Neural cell (in vitro differentiated cells): ENCODE results near the gene LEMD2. TPM values are rescaled to one million over a fixed set of nuclear protein-coding genes. Genes with fewer than 3 reads are reported as not detected.
A peak's percentile ranks its signal among the peaks of the same experiment; 100 is the strongest.

Source experiments
- H2AFZ ChIP-seq: fragments of 200-600, 300-800 bp; sonication (generic), shearing (Covaris generic); 2 replicates; pipeline ENCODE4 v1.6.0; 2014; ENCODE audit warnings: low read depth, mild to moderate bottlenecking, antibody characterized with exemption, low read length, moderate library complexity
- H3F3A ChIP-seq: fragments of 200-600 bp; shearing (Covaris generic); 2 replicates; pipeline ENCODE4 v1.6.1; 2016; ENCODE audit warnings: mild to moderate bottlenecking, moderate library complexity, mixed read lengths, antibody characterized with exemption, low read length; ENCODE audit not compliant: insufficient read depth, poor library complexity, severe bottlenecking
- H3K27ac ChIP-seq: fragments of 200-600, 300-800 bp; sonication (generic), shearing (Covaris generic); 2 replicates; pipeline ENCODE4 v1.5.1; 2014; ENCODE audit warnings: mild to moderate bottlenecking, low read length, moderate library complexity
- H3K27me3 ChIP-seq: fragments of 300-800, 200-600 bp; sonication (generic), shearing (Covaris generic); 2 replicates; pipeline ENCODE4 v1.6.0; 2014; ENCODE audit warnings: mild to moderate bottlenecking, low read depth, low read length, moderate library complexity; ENCODE audit not compliant: insufficient read depth
- H3K36me3 ChIP-seq: fragments of 300-800, 200-600 bp; sonication (generic), shearing (Covaris generic); 2 replicates; pipeline ENCODE4 v1.5.1; 2014; ENCODE audit warnings: mild to moderate bottlenecking, antibody characterized with exemption, low read length, moderate library complexity; ENCODE audit not compliant: insufficient read depth
- H3K4me2 ChIP-seq: fragments of 300-800, 200-600 bp; sonication (generic), shearing (Covaris generic); 2 replicates; pipeline ENCODE4 v1.6.0; 2014; ENCODE audit warnings: mild to moderate bottlenecking, low read length
- H3K4me3 ChIP-seq: fragments of 300-800, 200-600 bp; sonication (generic), shearing (Covaris generic); 2 replicates; pipeline ENCODE4 v1.5.1; 2014; ENCODE audit warnings: mild to moderate bottlenecking, low read length, moderate library complexity
- H3K79me2 ChIP-seq: fragments of 200-600 bp; shearing (Covaris generic); replicated peaks from 2 replicates; pipeline ENCODE4 v1.6.0; 2014; ENCODE audit warnings: mild to moderate bottlenecking, low read length, moderate library complexity; ENCODE audit not compliant: insufficient read depth
- H3K9ac ChIP-seq: fragments of 300-800, 200-600 bp; sonication (generic), shearing (Covaris generic); 2 replicates; pipeline ENCODE4 v1.6.1; 2016; ENCODE audit warnings: mild to moderate bottlenecking, low read length, mixed read lengths
- H3K9me2 ChIP-seq: fragments of 200-600 bp; shearing (Covaris generic); 2 replicates; pipeline ENCODE4 v1.6.1; 2016; ENCODE audit warnings: mild to moderate bottlenecking, low read length, mixed read lengths; ENCODE audit not compliant: insufficient read depth
- H3K9me3 ChIP-seq: fragments of 200-600, 300-800 bp; sonication (generic), shearing (Covaris generic); 2 replicates; pipeline ENCODE4 v1.6.1; 2016; ENCODE audit warnings: mild to moderate bottlenecking, mixed run types, low read length, moderate library complexity, mixed read lengths
- H4K20me1 ChIP-seq: fragments of 200-600 bp; shearing (Covaris generic); 2 replicates; pipeline ENCODE4 v1.6.1; 2016; ENCODE audit warnings: mild to moderate bottlenecking, mixed run types; ENCODE audit not compliant: insufficient read depth
- CTCF ChIP-seq: fragments of 450-650 bp; IDR thresholded peaks from 2 replicates; pipeline ENCODE4 v1.5.1; 2014; ENCODE audit warnings: antibody characterized with exemption, mild to moderate bottlenecking, moderate library complexity; ENCODE audit not compliant: poor library complexity, severe bottlenecking
- EP300 ChIP-seq: fragments of 450-650 bp; conservative IDR thresholded peaks from 2 replicates; pipeline ENCODE4 v1.6.1; 2014; ENCODE audit warnings: antibody characterized with exemption, mild to moderate bottlenecking, moderate library complexity; ENCODE audit not compliant: poor library complexity, severe bottlenecking
- EZH2 ChIP-seq: fragments of 200-600, 300-800 bp; shearing (Covaris generic), sonication (generic); IDR thresholded peaks from 2 replicates; pipeline ENCODE4 v1.6.1; 2014; ENCODE audit warnings: antibody characterized with exemption, low read length, borderline replicate concordance, mild to moderate bottlenecking; ENCODE audit not compliant: insufficient read depth, poor library complexity, severe bottlenecking
- MXI1 ChIP-seq: fragments of 450-650 bp; conservative IDR thresholded peaks from 2 replicates; pipeline ENCODE4 v1.6.1; 2014; ENCODE audit warnings: antibody characterized with exemption, mild to moderate bottlenecking; ENCODE audit not compliant: poor library complexity, severe bottlenecking
- POLR2AphosphoS5 ChIP-seq: IDR thresholded peaks from 2 replicates; pipeline ENCODE4 v1.6.1; 2012
- RAD21 ChIP-seq: fragments of 450-650 bp; conservative IDR thresholded peaks from 2 replicates; pipeline ENCODE4 v1.6.1; 2014; ENCODE audit warnings: antibody characterized with exemption, mild to moderate bottlenecking, moderate library complexity
- SMC3 ChIP-seq: fragments of 450-650 bp; conservative IDR thresholded peaks from 2 replicates; pipeline ENCODE4 v1.6.1; 2014; ENCODE audit warnings: antibody characterized with exemption, mild to moderate bottlenecking, moderate library complexity; ENCODE audit not compliant: poor library complexity
- TAF1 ChIP-seq: IDR thresholded peaks from 2 replicates; pipeline ENCODE4 v1.6.1; 2012; ENCODE audit warnings: low read depth
- polyA plus RNA-seq: library from polyadenylated mRNA; depleted of rRNA; stranded (reverse); fragments of >200 nt; gene quantifications from 2 replicates; pipeline ENCODE4 v1.2.3, GENCODE V29; 2014
- TF ChIP-seq, protein P1 (sequence below): IDR thresholded peaks from 2 replicates; pipeline ENCODE4 v1.6.1; 2012; ENCODE audit warnings: borderline replicate concordance

LEMD2 gene
- polyA plus RNA-seq, 1 donor from 2014 or later, result 84.6 TPM

DNA sequence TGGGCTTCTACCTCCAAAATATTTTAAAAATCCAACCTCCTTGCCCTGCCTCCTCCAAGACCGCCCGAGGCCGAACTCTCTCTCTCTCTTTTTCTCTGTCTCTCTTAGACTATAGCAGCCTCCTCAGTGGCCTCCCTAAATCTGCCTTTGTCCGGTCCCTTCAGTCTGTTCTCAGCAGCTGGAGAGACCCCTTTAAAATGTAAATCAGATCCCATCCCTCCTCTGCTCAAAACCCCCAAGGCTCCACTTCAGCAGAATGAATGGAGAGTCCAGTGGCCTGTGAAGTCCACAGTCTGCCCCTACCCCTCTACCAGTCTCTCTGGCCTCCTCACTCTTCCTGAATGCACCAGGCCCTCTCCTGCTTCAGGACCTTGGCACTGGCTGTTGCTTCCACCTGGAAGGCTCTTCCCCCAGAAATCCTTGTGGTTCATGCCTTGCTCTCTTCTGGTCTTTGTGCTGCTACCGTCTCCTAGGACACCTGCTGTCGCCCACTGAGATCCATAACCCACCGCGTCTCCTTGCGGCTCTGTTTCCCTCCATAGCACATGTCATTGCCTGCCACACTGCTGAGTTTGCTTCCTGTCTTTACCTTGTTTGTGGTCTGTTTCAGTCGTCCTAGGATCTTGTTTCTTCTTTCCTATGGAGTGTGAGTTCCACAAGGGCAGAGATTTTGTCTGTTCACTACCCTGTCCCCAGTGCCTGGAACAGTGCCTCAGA lies 8.9 kb upstream of the LEMD2 start:
- no peaks in the 10 kb centered on the region for H3K36me3 ChIP-seq
- no peak overlapping the region for H3K27ac ChIP-seq
- TF ChIP-seq SMC3 (no peak), EZH2 (no peak), CTCF (no peak), MXI1 (no peak), TAF1 (no peak), EP300 (no peak), POLR2AphosphoS5 (no peak), RAD21 (no peak)
- TF ChIP-seq, protein P1, sequence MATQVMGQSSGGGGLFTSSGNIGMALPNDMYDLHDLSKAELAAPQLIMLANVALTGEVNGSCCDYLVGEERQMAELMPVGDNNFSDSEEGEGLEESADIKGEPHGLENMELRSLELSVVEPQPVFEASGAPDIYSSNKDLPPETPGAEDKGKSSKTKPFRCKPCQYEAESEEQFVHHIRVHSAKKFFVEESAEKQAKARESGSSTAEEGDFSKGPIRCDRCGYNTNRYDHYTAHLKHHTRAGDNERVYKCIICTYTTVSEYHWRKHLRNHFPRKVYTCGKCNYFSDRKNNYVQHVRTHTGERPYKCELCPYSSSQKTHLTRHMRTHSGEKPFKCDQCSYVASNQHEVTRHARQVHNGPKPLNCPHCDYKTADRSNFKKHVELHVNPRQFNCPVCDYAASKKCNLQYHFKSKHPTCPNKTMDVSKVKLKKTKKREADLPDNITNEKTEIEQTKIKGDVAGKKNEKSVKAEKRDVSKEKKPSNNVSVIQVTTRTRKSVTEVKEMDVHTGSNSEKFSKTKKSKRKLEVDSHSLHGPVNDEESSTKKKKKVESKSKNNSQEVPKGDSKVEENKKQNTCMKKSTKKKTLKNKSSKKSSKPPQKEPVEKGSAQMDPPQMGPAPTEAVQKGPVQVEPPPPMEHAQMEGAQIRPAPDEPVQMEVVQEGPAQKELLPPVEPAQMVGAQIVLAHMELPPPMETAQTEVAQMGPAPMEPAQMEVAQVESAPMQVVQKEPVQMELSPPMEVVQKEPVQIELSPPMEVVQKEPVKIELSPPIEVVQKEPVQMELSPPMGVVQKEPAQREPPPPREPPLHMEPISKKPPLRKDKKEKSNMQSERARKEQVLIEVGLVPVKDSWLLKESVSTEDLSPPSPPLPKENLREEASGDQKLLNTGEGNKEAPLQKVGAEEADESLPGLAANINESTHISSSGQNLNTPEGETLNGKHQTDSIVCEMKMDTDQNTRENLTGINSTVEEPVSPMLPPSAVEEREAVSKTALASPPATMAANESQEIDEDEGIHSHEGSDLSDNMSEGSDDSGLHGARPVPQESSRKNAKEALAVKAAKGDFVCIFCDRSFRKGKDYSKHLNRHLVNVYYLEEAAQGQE, result no peak
- H4K20me1 ChIP-seq, result no peaks in the 10 kb centered on the region
- no peaks in the 10 kb centered on the region for H3F3A ChIP-seq
- no peaks in the 10 kb centered on the region for H3K27me3 ChIP-seq
- no peak overlapping the region for H3K9ac ChIP-seq
- H3K79me2 ChIP-seq, result no peaks in the 10 kb centered on the region
- H3K9me2 ChIP-seq, result no peaks in the 10 kb centered on the region
- H3K9me3 ChIP-seq, result no peaks in the 10 kb centered on the region
- H3K4me2 ChIP-seq, result no peak overlapping the region
- no peak overlapping the region for H3K4me3 ChIP-seq
- H2AFZ ChIP-seq, result no peak overlapping the region

- H3K9me3 ChIP-seq, result no peaks in the 10 kb centered on the region
- no peaks in the 10 kb centered on the region for H3K79me2 ChIP-seq
- no peak overlapping the region for H3K4me3 ChIP-seq
- H3K9me2 ChIP-seq, result no peaks in the 10 kb centered on the region
- no peaks in the 10 kb centered on the region for H3F3A ChIP-seq
- H3K4me2 ChIP-seq, result no peak overlapping the region
- no peak overlapping the region for H3K27ac ChIP-seq
- H3K36me3 ChIP-seq, result no peaks in the 10 kb centered on the region
- no peaks in the 10 kb centered on the region for H4K20me1 ChIP-seq
- no peaks in the 10 kb centered on the region for H3K27me3 ChIP-seq
- no peak overlapping the region for H3K9ac ChIP-seq
- no peak for TF ChIP-seq SMC3
- peak; percentile 16 for TF ChIP-seq CTCF
- H2AFZ ChIP-seq, result no peak overlapping the region
Measured at GRCh38 chr6:33794910-33795623, 6.1 kb upstream of the LEMD2 start.
